ENCODE measurements around the gene GNAO1.
"Not testable (repeated sequence)": the region's sequence is repeated elsewhere in the genome, so short reads cannot be mapped to it uniquely, and the experiment has no call there.

The GNAO1 gene

DNA sequence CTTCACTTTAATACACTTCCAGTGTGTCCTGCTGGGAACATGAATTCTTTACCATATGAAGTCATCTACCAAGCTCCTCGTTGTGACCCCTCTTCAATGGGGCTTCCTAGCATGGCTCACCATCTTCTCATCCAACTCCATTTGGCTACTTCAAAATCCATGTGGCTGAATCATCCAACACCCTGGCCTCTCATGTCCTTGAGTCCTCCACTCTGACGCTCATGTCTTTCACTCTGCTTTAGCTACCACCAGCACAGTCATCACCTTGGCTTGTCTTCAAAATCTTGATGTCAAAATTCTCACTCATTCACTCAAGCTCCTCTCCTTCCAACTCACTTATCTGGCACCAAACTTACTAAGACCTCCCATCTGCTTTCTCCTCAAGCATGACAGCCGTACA, 198.3 kb downstream of the GNAO1 start:
- no peak for DNase-seq (ENCODE audit: low read depth in 3 of 3)

DNA sequence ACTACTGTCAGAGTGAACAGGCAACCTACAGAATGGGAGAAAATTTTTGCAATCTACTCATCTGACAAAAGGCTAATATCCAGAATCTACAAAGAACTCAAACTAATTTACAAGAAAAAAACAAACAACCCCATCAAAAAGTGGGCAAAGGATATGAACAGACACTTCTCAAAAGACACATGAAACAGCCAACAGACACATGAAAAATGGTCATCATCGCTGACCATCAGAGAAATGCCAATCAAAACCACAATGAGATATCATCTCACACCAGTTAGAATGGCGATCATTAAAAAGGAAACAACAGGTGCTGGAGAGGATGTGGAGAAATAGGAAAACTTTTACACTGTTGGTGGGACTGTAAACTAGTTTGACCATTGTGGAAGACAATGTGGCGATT, 205.4 kb downstream of the GNAO1 start:
- not testable (repeated sequence) for DNase-seq (ENCODE audit: low read depth in 3 of 3)

GRCh38 chr16:56399047-56399446, 207.8 kb downstream of the GNAO1 start:
- DNase-seq (ENCODE audit: low read depth in 3 of 3), result no peak

GRCh38 chr16:56399486-56399885, 208.2 kb downstream of the GNAO1 start:
- no peak for DNase-seq (ENCODE audit: low read depth in 3 of 3)

GRCh38 chr16:56400458-56400857, 209.2 kb downstream of the GNAO1 start:
- no peak for DNase-seq (ENCODE audit: low read depth in 3 of 3)

DNA sequence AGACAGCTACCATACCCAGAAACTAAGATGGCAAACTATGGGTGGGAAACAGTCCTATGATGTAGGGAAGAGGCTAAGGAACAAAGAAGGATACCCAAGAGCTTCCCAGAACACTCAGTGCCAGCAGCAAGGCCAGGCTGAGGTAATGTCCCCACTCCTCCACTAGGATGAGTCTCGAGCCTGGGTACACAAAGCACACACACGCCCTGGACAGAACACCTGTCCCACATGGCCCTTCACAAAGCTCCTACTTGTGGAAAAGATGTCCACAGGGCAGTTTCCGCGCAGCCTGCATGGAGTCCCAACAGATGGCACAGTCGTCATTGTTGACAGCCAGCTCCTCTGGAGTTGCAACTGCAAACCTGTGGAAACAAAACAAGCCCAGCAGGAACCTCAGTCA, 210.2 kb downstream of the GNAO1 start:
- no peak for DNase-seq (ENCODE audit: low read depth in 3 of 3)

DNA sequence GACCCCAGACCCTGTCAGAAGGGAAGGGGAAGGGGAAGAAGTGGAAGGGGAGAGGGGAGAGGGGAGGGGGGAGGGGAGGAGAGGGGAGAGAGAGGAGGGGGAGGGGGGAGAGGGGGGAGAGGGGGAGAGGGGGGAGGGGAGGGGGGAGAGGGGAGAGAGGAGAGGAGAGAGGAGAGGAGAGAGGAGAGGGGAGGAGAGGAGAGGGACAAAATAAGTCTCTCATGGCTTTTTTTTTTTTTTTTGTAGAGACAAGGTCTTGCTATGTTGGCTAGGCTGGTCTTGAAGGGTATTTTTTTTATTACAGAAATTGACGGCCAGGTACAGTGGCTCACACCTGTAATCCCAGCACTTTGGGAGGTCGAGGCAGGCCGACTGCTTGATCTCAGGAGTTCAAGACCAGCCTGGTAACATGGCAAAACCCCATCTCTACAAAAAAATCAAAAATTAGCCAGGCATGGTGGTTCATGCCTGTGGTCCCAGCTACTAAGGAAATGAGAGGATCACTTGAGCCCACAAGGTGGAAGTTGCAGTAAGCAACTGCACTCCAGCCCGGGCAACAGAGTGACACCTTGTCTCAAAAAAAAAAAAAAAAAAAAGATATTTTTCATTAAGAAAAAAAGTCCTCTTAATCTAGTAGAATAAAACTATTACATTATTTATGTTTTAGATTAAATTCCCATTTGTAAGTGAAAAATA, 214.8 kb downstream of the GNAO1 start:
- DNase-seq (ENCODE audit: low read depth in 3 of 3), result no peak

Data from stimulated activated CD4-positive, alpha-beta T cell treated with anti-CD3 and anti-CD28 coated beads, TNF-alpha, amount 100 ng/mL, for 4 hours (primary cell).